Neural progenitor cell (in vitro differentiated cells): ENCODE data around the gene C10orf105.

ENCODE experiments used
- CTCF ChIP-seq: fragments of 200-600 bp; sonication (generic); IDR thresholded peaks from 2 replicates; pipeline ENCODE4 v1.5.1; 2017; ENCODE audit warnings: antibody characterized with exemption, mild to moderate bottlenecking
- EZH2 ChIP-seq: fragments of 200-600 bp; sonication (generic); IDR thresholded peaks from 2 replicates; pipeline ENCODE4 v1.6.1; 2017; ENCODE audit warnings: antibody characterized with exemption, mild to moderate bottlenecking, moderate library complexity
- EZH2phosphoT487 ChIP-seq: fragments of 200-600 bp; sonication (generic); IDR thresholded peaks from 2 replicates; pipeline ENCODE4 v1.6.1; 2017; ENCODE audit warnings: antibody characterized with exemption

GRCh38 chr10:71704816-71705215 is 14.8 kb downstream of the C10orf105 start:
- no peak for TF ChIP-seq CTCF
- no peak for TF ChIP-seq EZH2
- no peak for TF ChIP-seq EZH2phosphoT487
